Thyroid gland (tissue), 4 donors: ENCODE measurements around the gene GTF2B. TPM values are rescaled to one million over a fixed set of nuclear protein-coding genes. Genes with fewer than 3 reads are reported as not detected.
"Not testable (repeated sequence)": the region's sequence is repeated elsewhere in the genome, so short reads cannot be mapped to it uniquely, and the experiment has no call there.

ENCODE experiments used
- DNase-seq, 2 donors: peaks; one replicate each; pipeline ENCODE4 v3.0.0-alpha.2; 2019
- H3K27ac ChIP-seq, 3 donors: fragments of 200-600 bp; sonication (generic); 1 replicate in 2 of 3; 2 replicates in 1 of 3; pipeline ENCODE4 v1.5.1; 2016 to 2019; ENCODE audit warnings: mild to moderate bottlenecking in 1 of 3, moderate library complexity in 1 of 3
- H3K27me3 ChIP-seq: fragments of 200-600 bp; sonication (generic); one replicate; pipeline ENCODE4 v1.5.1; 2019
- H3K36me3 ChIP-seq, 2 donors: fragments of 200-600 bp; sonication (generic); one replicate each; pipeline ENCODE4 v1.5.1; 2016 to 2019
- H3K4me1 ChIP-seq, 2 donors: fragments of 200-600 bp; sonication (generic); one replicate each; pipeline ENCODE4 v1.5.1; 2017 to 2019
- H3K4me3 ChIP-seq, 3 donors: fragments of 200-600 bp; sonication (generic); replicated peaks in 1 of 3; 1 replicate in 2 of 3; 2 replicates in 1 of 3; pipeline ENCODE4 v1.5.1; 2016; ENCODE audit warnings: mild to moderate bottlenecking in 1 of 3
- H3K9me3 ChIP-seq: fragments of 200-600 bp; sonication (generic); one replicate; pipeline ENCODE4 v1.5.1; 2017
- POLR2A ChIP-seq, 2 donors: fragments of 450-650 bp; IDR thresholded peaks; one replicate each; pipeline ENCODE4 v1.6.1; 2017; ENCODE audit warnings: antibody characterized with exemption in 2 of 2, mild to moderate bottlenecking in 2 of 2, moderate library complexity in 1 of 2
- WGBS, 2 donors: methylation state at CpG; one replicate each; pipeline ENCODE4 v1.1.5; 2017; 5-methylcytosine and 5-hydroxymethylcytosine counted together
- intact Hi-C: fragments of 100-400 bp; cut with DNase I; formaldehyde crosslinking; loops from one replicate; pipeline ENCODE4 v1.15.1; 2023
- total RNA-seq, 4 donors: library from RNA; depleted of rRNA; stranded (reverse); fragments of >200 nt; gene quantifications; one replicate each; pipeline ENCODE4 v1.2.3, GENCODE V29; 2016
- TF ChIP-seq, protein P1 (sequence below), 6 experiments: fragments of 200-600 bp in 3 of 6; fragments of 450-650 bp in 3 of 6; sonication (generic) in 3 of 6; IDR thresholded peaks; one replicate each; pipeline ENCODE4 v1.5.1; 2016 to 2019; ENCODE audit warnings: antibody characterized with exemption in 6 of 6, mild to moderate bottlenecking in 2 of 6, inconsistent platforms in 1 of 6, moderate library complexity in 1 of 6

GTF2B gene
- total RNA-seq, 4 donors from 2014 or later: 33.1 to 53.8 (median 39.0) TPM

DNA sequence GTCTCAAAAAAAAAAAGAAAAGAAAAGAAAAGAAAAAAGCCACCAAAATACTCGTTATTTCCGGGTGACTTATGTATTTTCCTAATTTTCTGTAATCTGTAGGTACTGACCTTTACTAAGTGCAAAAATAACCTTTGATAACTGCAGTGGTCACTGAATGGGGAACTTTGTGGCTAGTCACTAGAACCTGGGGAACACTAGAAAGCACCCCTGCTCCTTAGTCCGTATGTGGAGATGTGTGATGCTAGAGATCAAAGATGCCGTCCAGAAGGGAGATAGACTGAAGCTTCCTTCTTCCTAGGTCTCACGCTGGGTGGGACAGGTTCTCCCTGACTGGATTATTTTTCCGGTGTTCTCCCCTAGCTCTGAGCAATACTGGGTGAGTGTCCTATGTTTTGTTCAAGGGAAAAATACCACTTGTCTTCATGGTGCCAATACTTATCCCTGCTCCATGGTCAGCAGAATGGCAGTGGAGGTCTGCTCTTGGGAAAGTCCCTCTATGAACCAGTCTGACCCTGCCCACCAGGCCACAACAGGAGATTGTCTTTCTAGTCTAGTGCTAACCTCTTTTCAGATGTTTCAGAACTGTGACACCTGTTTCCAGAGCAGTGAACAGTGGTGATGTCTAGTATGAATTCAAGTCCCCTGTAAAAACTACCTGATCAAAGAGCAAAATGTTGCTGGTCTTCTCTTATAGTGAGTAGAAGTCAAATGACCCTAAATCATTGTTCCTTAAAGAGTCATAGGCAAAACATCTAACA is 39.9 kb downstream of the GTF2B start:
- Histone ChIP-seq H3K9me3 (no peaks in the 10 kb centered on the region), H3K27me3 (no peaks in the 10 kb centered on the region), H3K27ac (no peak overlapping the region), H3K4me3 (no peak overlapping the region), H3K36me3 (peaks cover 0 to 26% of the 10 kb centered on the region in 2 donors), H3K4me1 (no peaks in the 10 kb centered on the region)
- TF ChIP-seq, protein P1, sequence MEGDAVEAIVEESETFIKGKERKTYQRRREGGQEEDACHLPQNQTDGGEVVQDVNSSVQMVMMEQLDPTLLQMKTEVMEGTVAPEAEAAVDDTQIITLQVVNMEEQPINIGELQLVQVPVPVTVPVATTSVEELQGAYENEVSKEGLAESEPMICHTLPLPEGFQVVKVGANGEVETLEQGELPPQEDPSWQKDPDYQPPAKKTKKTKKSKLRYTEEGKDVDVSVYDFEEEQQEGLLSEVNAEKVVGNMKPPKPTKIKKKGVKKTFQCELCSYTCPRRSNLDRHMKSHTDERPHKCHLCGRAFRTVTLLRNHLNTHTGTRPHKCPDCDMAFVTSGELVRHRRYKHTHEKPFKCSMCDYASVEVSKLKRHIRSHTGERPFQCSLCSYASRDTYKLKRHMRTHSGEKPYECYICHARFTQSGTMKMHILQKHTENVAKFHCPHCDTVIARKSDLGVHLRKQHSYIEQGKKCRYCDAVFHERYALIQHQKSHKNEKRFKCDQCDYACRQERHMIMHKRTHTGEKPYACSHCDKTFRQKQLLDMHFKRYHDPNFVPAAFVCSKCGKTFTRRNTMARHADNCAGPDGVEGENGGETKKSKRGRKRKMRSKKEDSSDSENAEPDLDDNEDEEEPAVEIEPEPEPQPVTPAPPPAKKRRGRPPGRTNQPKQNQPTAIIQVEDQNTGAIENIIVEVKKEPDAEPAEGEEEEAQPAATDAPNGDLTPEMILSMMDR (IDR thresholded peaks at IDR 0.05): no peak
- no peak for TF ChIP-seq POLR2A (IDR thresholded peaks at IDR 0.05)
- intact Hi-C loops: no loop called here
- no peak for DNase-seq
- WGBS, 2 donors: 93 to 96% methylated on average over 6 of the region's 6 CpGs

DNA sequence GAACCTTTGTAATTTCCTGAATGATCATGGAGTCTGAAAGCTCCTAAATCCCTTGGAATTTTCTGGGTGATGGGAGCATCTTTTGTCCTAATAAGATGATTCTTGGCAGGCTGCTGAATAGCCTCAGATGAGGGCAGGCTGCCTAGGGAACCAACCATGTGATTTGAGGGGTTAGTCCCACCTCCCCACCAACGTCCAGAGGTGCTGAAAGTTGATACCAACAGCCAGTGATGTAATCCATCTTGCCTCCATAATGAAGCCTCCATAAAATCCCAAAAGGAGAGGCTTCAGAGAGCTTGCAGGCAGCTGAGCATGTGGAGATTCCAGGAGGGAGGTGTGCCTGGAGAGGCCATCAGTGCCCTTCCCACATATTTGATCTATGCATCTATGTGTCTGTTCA is 43.7 kb downstream of the GTF2B start:
- DNase-seq: no peak
- intact Hi-C loops: no loop called here
- Histone ChIP-seq H3K4me3 (no peak overlapping the region), H3K4me1 (no peaks in the 10 kb centered on the region), H3K9me3 (no peaks in the 10 kb centered on the region), H3K27ac (no peak overlapping the region), H3K36me3 (peaks cover 0 to 10% of the 10 kb centered on the region in 2 donors), H3K27me3 (no peaks in the 10 kb centered on the region)
- TF ChIP-seq, protein P1 (IDR thresholded peaks at IDR 0.05): no peak
- TF ChIP-seq POLR2A (IDR thresholded peaks at IDR 0.05): no peak
- WGBS, 2 donors: 22 to 43% methylated on average over 1 of the region's 1 CpG

DNA sequence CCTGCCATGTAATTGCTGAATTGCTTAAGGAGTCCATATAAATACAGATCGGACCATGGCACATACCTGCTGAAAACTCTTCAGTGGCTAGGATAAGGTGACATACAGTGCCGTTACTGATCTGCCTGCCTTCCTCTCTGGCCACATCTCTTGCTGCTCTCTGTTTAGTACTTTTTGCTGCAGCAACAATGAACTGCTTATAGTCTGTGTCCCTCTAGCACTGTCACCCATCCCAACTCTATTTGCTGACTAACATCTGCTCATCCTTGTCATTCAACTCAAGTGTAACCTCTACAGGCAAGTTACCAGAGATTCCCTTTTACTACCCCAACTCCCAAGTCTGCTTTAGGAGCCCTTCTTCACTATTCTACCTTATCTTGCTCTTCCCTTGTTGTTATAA is 65.6 kb downstream of the GTF2B start:
- Histone ChIP-seq H3K9me3 (no peaks in the 10 kb centered on the region), H3K27ac (no peak overlapping the region), H3K4me3 (no peak overlapping the region), H3K4me1 (no peaks in the 10 kb centered on the region), H3K36me3 (peaks cover 4 to 8% of the 10 kb centered on the region in 2 donors), H3K27me3 (no peaks in the 10 kb centered on the region)
- TF ChIP-seq POLR2A (IDR thresholded peaks at IDR 0.05): no peak
- TF ChIP-seq, protein P1 (IDR thresholded peaks at IDR 0.05): no peak
- DNase-seq: no peak
- intact Hi-C loops: no loop called here
- 94 to 98% methylated on average over 2 of the region's 2 CpGs for WGBS, 2 donors

DNA sequence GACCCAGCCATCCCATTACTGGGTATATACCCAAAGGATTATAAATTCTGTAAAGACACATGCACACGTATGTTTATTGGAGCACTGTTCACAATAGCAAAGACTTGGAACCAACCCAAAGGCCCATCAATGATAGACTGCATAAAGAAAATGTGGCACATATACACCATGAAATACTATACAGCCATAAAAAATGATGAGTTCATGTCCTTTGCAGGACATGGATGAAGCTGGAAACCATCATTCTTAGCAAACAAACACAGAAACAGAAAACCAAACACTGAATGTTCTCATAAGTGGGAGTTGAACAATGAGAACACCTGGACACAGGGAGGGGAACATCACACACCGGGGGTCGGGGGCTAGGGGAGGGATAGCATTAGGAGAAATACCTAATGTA is 71.7 kb downstream of the GTF2B start:
- H3K4me3 ChIP-seq, DNase-seq, H3K36me3 ChIP-seq, intact Hi-C loops, H3K27ac ChIP-seq, H3K4me1 ChIP-seq, H3K9me3 ChIP-seq, H3K27me3 ChIP-seq: not testable (repeated sequence)
- 94 to 97% methylated on average over 3 of the region's 3 CpGs for WGBS, 2 donors

DNA sequence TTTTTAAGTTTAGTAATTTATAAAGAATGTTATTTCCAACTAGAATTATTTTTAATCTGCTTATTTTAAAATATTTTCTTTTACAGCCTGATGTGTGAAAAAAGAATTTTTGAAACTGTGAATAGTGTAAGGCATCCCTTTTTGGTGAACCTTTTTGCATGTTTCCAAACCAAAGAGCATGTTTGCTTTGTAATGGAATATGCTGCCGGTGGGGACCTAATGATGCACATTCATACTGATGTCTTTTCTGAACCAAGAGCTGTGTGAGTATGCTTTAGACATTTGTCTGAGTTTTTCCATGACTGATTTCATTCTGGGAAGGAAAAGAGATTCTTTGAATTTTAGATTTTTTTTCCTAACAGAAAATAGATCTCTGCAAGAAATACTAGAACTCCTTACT is 77.9 kb downstream of the GTF2B start:
- TF ChIP-seq, protein P1 (IDR thresholded peaks at IDR 0.05): no peak
- TF ChIP-seq POLR2A (IDR thresholded peaks at IDR 0.05): no peak
- no peak for DNase-seq
- Histone ChIP-seq H3K36me3 (peaks cover 5 to 6% of the 10 kb centered on the region in 2 donors), H3K4me1 (no peaks in the 10 kb centered on the region), H3K9me3 (no peaks in the 10 kb centered on the region), H3K4me3 (no peak overlapping the region), H3K27ac (no peak overlapping the region), H3K27me3 (no peaks in the 10 kb centered on the region)
- intact Hi-C loops: no loop called here
- 92 to 96% methylated on average over 1 of the region's 1 CpG for WGBS, 2 donors
